IMR-90 (cell line): ENCODE data around the gene OAF.

Experiments used
- CTCF ChIP-seq: conservative IDR thresholded peaks from 2 replicates; pipeline ENCODE4 v1.5.1; 2012; ENCODE audit warnings: mild to moderate bottlenecking, low read depth, low read length, improper control_type of control experiment
- FOS ChIP-seq: fragments of 150-350 bp; IDR thresholded peaks from 2 replicates; pipeline ENCODE4 v1.6.1; 2016; ENCODE audit warnings: low read depth, low read length
- MAFK ChIP-seq: IDR thresholded peaks from 2 replicates; pipeline ENCODE4 v1.6.1; 2012; ENCODE audit warnings: low read depth, low read length, improper control_type of control experiment
- MAZ ChIP-seq: IDR thresholded peaks from 2 replicates; pipeline ENCODE4 v1.6.1; 2012; ENCODE audit warnings: low read depth, mild to moderate bottlenecking, low read length, improper control_type of control experiment, moderate library complexity, borderline replicate concordance
- MXI1 ChIP-seq: IDR thresholded peaks from 2 replicates; pipeline ENCODE4 v1.6.1; 2012; ENCODE audit warnings: low read depth, mild to moderate bottlenecking, low read length, moderate library complexity, borderline replicate concordance
- POLR2A ChIP-seq: IDR thresholded peaks from 2 replicates; pipeline ENCODE4 v1.6.1; 2012; ENCODE audit warnings: mild to moderate bottlenecking, low read depth, low read length
- RAD21 ChIP-seq: IDR thresholded peaks from 2 replicates; pipeline ENCODE4 v1.6.1; 2012; ENCODE audit warnings: low read length, improper control_type of control experiment
- RCOR1 ChIP-seq: IDR thresholded peaks from 2 replicates; pipeline ENCODE4 v1.6.1; 2012; ENCODE audit warnings: mild to moderate bottlenecking, low read length, improper control_type of control experiment; ENCODE audit not compliant: insufficient replicate concordance
- RFX5 ChIP-seq: IDR thresholded peaks from 2 replicates; pipeline ENCODE4 v1.8.0; 2012; ENCODE audit warnings: low read depth, mild to moderate bottlenecking, low read length, moderate library complexity
- USF2 ChIP-seq: fragments of 150-350 bp; IDR thresholded peaks from 2 replicates; pipeline ENCODE4 v1.6.1; 2017; ENCODE audit warnings: mild to moderate bottlenecking, antibody characterized with exemption, low read length, low read depth

- TF ChIP-seq CTCF (no peak), RAD21 (no peak), POLR2A (no peak), RCOR1 (no peak), MAFK (no peak), MXI1 (no peak), RFX5 (no peak), MAZ (no peak), FOS (no peak), USF2 (no peak)
Observed at GRCh38 chr11:120173807-120174206, 37.0 kb upstream of the OAF start.
